Fibroblast of pulmonary artery (primary cell): ENCODE results near the gene SLC5A11.

Source experiments
- DNase-seq: peaks from one replicate; pipeline ENCODE4 v3.0.0-alpha.2; 2010; ENCODE audit warnings: low read depth
- H3K4me3 ChIP-seq: replicated peaks from 2 replicates; pipeline ENCODE4 v1.5.1; 2011; ENCODE audit warnings: low read depth, mild to moderate bottlenecking, control low read depth, low read length, moderate library complexity
- TF ChIP-seq, protein P1 (sequence below): IDR thresholded peaks from 2 replicates; pipeline ENCODE4 v1.5.1; 2011; ENCODE audit warnings: mild to moderate bottlenecking, control low read depth, low read length, inconsistent platforms; ENCODE audit errors: missing control alignments

Gene SLC5A11

DNA sequence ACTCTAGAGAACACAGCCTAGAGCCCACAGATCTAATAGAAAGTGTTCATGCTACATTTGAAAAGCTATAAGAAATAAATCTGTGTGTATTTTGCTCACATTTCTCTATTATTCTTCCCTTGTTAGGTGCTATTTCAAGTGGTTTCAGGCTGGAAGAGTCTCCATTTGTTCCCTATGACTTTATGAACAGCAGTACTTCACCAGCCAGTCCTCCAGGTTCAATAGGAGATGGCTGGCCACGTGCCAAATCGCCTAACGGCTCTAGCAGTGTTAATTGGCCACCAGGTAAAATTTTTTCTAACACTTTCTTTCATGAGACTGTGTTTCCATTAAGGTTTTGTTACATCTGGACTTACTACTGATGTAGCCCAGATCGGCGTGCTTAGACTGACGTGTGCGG lies 30.7 kb upstream of the SLC5A11 start:
- TF ChIP-seq, protein P1, sequence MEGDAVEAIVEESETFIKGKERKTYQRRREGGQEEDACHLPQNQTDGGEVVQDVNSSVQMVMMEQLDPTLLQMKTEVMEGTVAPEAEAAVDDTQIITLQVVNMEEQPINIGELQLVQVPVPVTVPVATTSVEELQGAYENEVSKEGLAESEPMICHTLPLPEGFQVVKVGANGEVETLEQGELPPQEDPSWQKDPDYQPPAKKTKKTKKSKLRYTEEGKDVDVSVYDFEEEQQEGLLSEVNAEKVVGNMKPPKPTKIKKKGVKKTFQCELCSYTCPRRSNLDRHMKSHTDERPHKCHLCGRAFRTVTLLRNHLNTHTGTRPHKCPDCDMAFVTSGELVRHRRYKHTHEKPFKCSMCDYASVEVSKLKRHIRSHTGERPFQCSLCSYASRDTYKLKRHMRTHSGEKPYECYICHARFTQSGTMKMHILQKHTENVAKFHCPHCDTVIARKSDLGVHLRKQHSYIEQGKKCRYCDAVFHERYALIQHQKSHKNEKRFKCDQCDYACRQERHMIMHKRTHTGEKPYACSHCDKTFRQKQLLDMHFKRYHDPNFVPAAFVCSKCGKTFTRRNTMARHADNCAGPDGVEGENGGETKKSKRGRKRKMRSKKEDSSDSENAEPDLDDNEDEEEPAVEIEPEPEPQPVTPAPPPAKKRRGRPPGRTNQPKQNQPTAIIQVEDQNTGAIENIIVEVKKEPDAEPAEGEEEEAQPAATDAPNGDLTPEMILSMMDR = no peak

DNA sequence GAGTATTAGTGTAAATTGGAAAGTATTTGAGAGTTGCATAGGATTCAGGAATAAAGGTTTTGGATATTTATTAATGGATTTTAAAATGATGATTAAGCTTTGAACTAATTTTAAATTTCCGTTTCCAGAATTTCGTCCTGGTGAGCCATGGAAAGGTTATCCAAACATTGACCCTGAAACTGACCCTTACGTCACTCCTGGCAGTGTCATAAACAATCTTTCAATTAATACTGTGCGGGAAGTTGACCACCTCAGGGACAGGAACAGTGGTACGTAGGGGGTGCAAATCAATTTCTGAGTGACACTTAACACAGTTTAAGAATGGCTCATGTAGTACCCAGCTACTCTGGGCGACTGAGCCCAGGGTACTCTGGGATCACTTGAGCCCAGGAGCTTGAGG lies 29.1 kb upstream of the SLC5A11 start:
- TF ChIP-seq, protein P1 = no peak
- H3K4me3 ChIP-seq = no peak overlapping the region
- DNase-seq = no peak

More for the DNA sequence above, 30.7 kb upstream of the SLC5A11 start:
- no peak overlapping the region for H3K4me3 ChIP-seq
- no peak for DNase-seq

DNA sequence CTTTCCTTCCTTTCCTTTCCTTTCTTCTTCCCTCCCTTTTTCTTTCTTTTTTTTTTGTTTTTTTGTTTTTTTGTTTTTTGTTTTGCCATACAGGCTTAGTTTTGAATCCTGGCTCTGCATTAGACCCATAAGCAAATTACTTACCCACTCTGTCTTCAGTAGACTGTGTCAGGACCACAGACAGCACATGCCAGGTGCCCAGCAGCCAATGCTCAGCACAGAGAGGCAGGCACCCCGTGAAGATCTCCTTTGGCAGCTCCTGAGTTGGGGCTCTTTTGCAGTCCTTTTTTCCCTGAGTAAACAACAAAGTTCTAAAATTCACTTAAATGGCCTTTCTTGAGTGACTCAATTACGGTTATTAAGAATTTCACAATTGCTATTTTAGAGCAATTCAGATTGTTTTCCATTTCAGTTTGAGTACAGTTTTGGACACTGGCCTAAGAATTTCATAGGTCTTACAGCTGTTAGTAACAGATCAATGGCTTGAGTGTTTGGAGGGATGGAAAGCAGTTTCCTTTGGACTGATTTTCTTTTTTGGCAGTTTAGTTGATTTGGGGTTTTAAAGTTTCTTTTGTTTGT lies 26.2 kb upstream of the SLC5A11 start:
- H3K4me3 ChIP-seq = no peak overlapping the region
- DNase-seq = peak; percentile 16
- TF ChIP-seq, protein P1 = no peak

DNA sequence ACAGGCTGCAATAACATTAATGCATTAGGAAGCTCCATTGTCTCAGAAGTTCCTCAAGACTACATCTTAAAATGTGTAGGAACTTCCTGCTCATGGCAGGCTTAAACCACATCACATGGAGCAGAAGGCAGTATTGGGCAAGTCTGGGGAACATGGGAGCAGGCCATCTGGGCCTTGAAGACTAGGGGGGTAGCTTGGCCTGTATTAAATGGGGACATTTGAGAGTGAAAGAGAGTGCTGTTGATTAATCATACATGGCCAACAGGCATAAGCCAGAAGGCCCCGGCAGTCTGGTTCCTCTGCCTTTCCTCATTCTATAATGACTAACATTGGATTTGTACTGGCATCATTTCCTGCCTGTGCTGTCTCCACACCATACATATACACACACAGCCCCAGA lies 25.2 kb upstream of the SLC5A11 start:
- TF ChIP-seq, protein P1 = no peak
- DNase-seq = peak; percentile 35
- H3K4me3 ChIP-seq = no peak overlapping the region

DNA sequence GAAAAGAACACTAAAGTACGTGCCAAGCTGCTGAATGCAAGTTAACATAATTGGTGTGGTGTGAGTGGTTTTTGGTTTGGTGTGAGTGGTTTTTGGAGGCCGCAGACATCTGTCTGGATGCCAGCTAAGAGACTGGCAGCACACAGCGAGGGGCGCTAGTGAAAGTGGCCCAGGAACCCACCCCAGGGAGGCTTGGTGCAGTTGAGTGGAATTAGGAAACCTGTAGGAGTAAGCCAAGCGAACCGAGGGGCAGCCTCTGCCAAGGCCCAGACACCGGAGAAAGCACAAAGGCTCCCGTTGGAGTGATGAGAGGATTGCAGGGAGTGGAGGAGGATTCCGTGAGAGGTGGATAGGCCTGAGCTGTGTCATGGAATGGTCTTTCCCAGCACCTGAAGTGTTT lies 24.6 kb upstream of the SLC5A11 start:
- no peak for DNase-seq
- H3K4me3 ChIP-seq = no peak overlapping the region
- TF ChIP-seq, protein P1 = no peak

DNA sequence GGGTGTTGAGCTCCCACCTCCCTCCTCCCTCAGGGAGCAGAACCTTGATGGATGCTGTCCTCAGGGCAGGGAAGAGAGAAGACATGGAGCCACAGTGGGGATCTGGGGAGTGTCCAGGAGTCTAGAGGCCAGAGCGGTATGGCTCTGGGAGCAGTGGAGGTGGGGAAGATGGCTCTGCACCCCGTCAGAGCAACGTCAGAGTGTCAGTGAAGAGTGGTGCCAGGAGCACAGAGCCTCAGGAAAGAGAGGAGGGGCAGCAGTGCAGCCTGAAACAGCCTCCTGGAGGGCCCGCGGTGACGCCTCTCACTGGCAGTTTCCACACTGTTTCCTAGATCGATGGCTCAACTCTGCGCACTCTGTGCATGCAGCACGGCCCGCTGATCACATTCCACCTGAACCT lies 23.2 kb upstream of the SLC5A11 start:
- TF ChIP-seq, protein P1 = no peak
- no peak overlapping the region for H3K4me3 ChIP-seq
- no peak for DNase-seq

DNA sequence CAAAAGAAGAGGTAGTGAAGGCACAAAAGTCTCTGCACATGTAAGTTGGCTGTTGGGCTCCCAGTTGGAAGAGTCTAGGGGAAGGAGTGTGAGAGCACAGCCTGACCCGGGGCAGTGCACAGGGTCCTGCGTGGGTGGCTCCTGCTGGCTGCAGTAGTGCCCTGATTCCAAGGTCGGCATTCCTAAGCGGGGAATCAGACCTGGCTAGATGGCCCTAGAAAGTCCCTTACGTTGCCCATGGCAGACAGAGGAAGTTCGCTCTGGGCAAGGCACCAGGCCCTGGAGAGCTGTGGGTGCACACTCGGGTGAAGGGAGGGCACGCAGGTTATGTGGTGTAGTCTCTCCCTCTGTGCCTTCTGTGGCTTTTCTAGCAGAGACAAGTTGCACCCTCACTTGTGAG lies 22.8 kb upstream of the SLC5A11 start:
- TF ChIP-seq, protein P1 = no peak
- no peak for DNase-seq
- H3K4me3 ChIP-seq = no peak overlapping the region
